Nephron progenitor cell (in vitro differentiated cells): ENCODE measurements around the gene BUD31.

Source experiments
- DNase-seq: peaks from one replicate; pipeline ENCODE4 v3.0.0; 2021
- H3K27ac Mint-ChIP-seq: 2 replicates; pipeline ENCODE4 v1.8.0; 2021; ENCODE audit warnings: mild to moderate bottlenecking, moderate library complexity, mixed read lengths
- H3K27me3 Mint-ChIP-seq: 2 replicates; pipeline ENCODE4 v1.8.0; 2021; ENCODE audit warnings: mild to moderate bottlenecking, low read depth, mixed read lengths; ENCODE audit not compliant: poor library complexity
- H3K36me3 Mint-ChIP-seq: 2 replicates; pipeline ENCODE4 v1.8.0; 2021; ENCODE audit warnings: low read depth, mixed read lengths
- H3K4me1 Mint-ChIP-seq: 2 replicates; pipeline ENCODE4 v1.8.0; 2021; ENCODE audit warnings: mixed read lengths
- H3K4me3 Mint-ChIP-seq: 2 replicates; pipeline ENCODE4 v1.8.0; 2021; ENCODE audit warnings: mild to moderate bottlenecking, moderate library complexity, mixed read lengths
- H3K9me3 Mint-ChIP-seq: 2 replicates; pipeline ENCODE4 v1.8.0; 2021; ENCODE audit warnings: mild to moderate bottlenecking, moderate library complexity, mixed read lengths
- CTCF ChIP-seq: fragments of 200-600 bp; sonication (generic); IDR thresholded peaks from 2 replicates; pipeline ENCODE4 v1.5.0; 2021; ENCODE audit warnings: antibody characterized with exemption

The BUD31 gene

GRCh38 chr7:99438573-99439480 is 30.1 kb downstream of the BUD31 start, which contains the start of the genes CPSF4 and PTCD1:
CPSF4 (plus strand) TSS chr7:99438943; CDS start chr7:99439083, 140 bp downstream.
PTCD1 (minus strand) TSS chr7:99438798; CDS start chr7:99435242, 3,556 bp downstream.
- TF ChIP-seq CTCF, result no peak
- Mint-ChIP-seq H3K27me3 (no peaks in the 10 kb centered on the region), H3K4me1 (peaks cover 27% of the 10 kb centered on the region), H3K4me3 (peak within 1 kb of the TSS; percentile 100), H3K27ac (peak within 1 kb of the TSS; percentile 98), H3K36me3 (peaks cover 28% of the 10 kb centered on the region), H3K9me3 (no peaks in the 10 kb centered on the region)
- peak; percentile 98 for DNase-seq

- Mint-ChIP-seq H3K9me3 (no peaks in the 10 kb centered on the region), H3K27me3 (peaks cover 3% of the 10 kb centered on the region), H3K36me3 (peaks cover 28% of the 10 kb centered on the region), H3K4me1 (peaks cover 27% of the 10 kb centered on the region), H3K27ac (peak overlapping the region; percentile 42), H3K4me3 (peak overlapping the region; percentile 100)
- no peak for DNase-seq
- TF ChIP-seq CTCF, result no peak
Measured at GRCh38 chr7:99440195-99440594, 31.4 kb downstream of the BUD31 start.

GRCh38 chr7:99446096-99446495 is 37.3 kb downstream of the BUD31 start:
- H3K4me3 Mint-ChIP-seq, result no peak overlapping the region
- peaks cover 69% of the 10 kb centered on the region for H3K36me3 Mint-ChIP-seq
- no peak overlapping the region for H3K27ac Mint-ChIP-seq
- DNase-seq, result no peak
- peaks cover 3% of the 10 kb centered on the region for H3K27me3 Mint-ChIP-seq
- no peak for TF ChIP-seq CTCF
- no peaks in the 10 kb centered on the region for H3K9me3 Mint-ChIP-seq
- peaks cover 5% of the 10 kb centered on the region for H3K4me1 Mint-ChIP-seq

GRCh38 chr7:99447943-99448342 is 39.2 kb downstream of the BUD31 start:
- TF ChIP-seq CTCF, result no peak
- no peak overlapping the region for H3K27ac Mint-ChIP-seq
- no peaks in the 10 kb centered on the region for H3K4me1 Mint-ChIP-seq
- no peaks in the 10 kb centered on the region for H3K9me3 Mint-ChIP-seq
- peaks cover 70% of the 10 kb centered on the region for H3K36me3 Mint-ChIP-seq
- peaks cover 5% of the 10 kb centered on the region for H3K27me3 Mint-ChIP-seq
- no peak for DNase-seq
- H3K4me3 Mint-ChIP-seq, result no peak overlapping the region

GRCh38 chr7:99448855-99449254 is 40.1 kb downstream of the BUD31 start:
- TF ChIP-seq CTCF, result no peak
- H3K4me3 Mint-ChIP-seq, result no peak overlapping the region
- peaks cover 71% of the 10 kb centered on the region for H3K36me3 Mint-ChIP-seq
- H3K27ac Mint-ChIP-seq, result no peak overlapping the region
- no peaks in the 10 kb centered on the region for H3K4me1 Mint-ChIP-seq
- no peaks in the 10 kb centered on the region for H3K9me3 Mint-ChIP-seq
- no peak for DNase-seq
- peaks cover 5% of the 10 kb centered on the region for H3K27me3 Mint-ChIP-seq

GRCh38 chr7:99449326-99449725 is 40.6 kb downstream of the BUD31 start:
- TF ChIP-seq CTCF, result no peak
- no peak for DNase-seq
- peaks cover 70% of the 10 kb centered on the region for H3K36me3 Mint-ChIP-seq

More at GRCh38 chr7:99449326-99449725, 40.6 kb downstream of the BUD31 start:
- H3K9me3 Mint-ChIP-seq, result no peaks in the 10 kb centered on the region
- H3K27me3 Mint-ChIP-seq, result peaks cover 2% of the 10 kb centered on the region
- H3K27ac Mint-ChIP-seq, result no peak overlapping the region
- H3K4me1 Mint-ChIP-seq, result no peaks in the 10 kb centered on the region
- H3K4me3 Mint-ChIP-seq, result no peak overlapping the region
